GM12891 (cell line): Measurements from ENCODE around the gene MMP15.

Experiments used
- POLR2A ChIP-seq: IDR thresholded peaks from 2 replicates; pipeline ENCODE4 v1.6.1; 2011; ENCODE audit warnings: low read depth, low read length, control low read depth
- POLR2AphosphoS5 ChIP-seq: IDR thresholded peaks from 2 replicates; pipeline ENCODE4 v1.6.1; 2011; ENCODE audit warnings: low read depth, low read length, control low read depth
- SPI1 ChIP-seq: IDR thresholded peaks from 2 replicates; pipeline ENCODE4 v1.6.1; 2011; ENCODE audit warnings: low read depth, low read length, control low read depth
- TAF1 ChIP-seq: IDR thresholded peaks from 2 replicates; pipeline ENCODE4 v1.6.1; 2011; ENCODE audit warnings: low read depth, low read length, control low read depth

DNA sequence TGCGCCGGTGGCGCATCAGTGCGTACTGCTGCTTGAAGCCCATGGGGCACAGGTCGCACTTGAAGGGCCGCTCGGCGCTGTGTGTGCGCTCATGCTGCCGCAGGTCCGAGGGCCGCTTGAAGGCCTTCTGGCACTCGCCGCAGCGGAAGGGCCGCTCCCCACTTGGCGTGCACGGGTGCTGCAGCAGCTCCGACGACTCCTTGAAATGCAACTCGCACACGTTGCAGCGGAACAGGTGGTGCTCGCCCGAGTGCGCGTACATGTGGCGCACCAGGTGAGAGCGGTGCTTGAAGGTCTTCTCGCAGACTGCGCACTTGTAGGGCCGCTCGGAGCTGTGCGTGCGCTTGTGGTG lies 28.4 kb upstream of the MMP15 start:
- TF ChIP-seq POLR2AphosphoS5 (no peak), TAF1 (no peak), POLR2A (no peak), SPI1 (no peak)
